GM18951 (cell line): Measurements from ENCODE around the gene YY1.
"Not testable (repeated sequence)": the region's sequence is repeated elsewhere in the genome, so short reads cannot be mapped to it uniquely, and the experiment has no call there.

Experiments
- POLR2A ChIP-seq: IDR thresholded peaks from 4 replicates; pipeline ENCODE4 v1.6.1; 2011; ENCODE audit warnings: mild to moderate bottlenecking; ENCODE audit not compliant: insufficient read length, insufficient read depth; ENCODE audit errors: extremely low read depth
- in situ Hi-C: fragments of 300-500 bp; cut with MboI; formaldehyde crosslinking; loops from one replicate; pipeline ENCODE4 v1.12.0; 2022; ENCODE audit warnings: low sequenced_read_pairs, mixed read lengths, inconsistent platforms; ENCODE audit not compliant: unreplicated experiment

Gene YY1

DNA sequence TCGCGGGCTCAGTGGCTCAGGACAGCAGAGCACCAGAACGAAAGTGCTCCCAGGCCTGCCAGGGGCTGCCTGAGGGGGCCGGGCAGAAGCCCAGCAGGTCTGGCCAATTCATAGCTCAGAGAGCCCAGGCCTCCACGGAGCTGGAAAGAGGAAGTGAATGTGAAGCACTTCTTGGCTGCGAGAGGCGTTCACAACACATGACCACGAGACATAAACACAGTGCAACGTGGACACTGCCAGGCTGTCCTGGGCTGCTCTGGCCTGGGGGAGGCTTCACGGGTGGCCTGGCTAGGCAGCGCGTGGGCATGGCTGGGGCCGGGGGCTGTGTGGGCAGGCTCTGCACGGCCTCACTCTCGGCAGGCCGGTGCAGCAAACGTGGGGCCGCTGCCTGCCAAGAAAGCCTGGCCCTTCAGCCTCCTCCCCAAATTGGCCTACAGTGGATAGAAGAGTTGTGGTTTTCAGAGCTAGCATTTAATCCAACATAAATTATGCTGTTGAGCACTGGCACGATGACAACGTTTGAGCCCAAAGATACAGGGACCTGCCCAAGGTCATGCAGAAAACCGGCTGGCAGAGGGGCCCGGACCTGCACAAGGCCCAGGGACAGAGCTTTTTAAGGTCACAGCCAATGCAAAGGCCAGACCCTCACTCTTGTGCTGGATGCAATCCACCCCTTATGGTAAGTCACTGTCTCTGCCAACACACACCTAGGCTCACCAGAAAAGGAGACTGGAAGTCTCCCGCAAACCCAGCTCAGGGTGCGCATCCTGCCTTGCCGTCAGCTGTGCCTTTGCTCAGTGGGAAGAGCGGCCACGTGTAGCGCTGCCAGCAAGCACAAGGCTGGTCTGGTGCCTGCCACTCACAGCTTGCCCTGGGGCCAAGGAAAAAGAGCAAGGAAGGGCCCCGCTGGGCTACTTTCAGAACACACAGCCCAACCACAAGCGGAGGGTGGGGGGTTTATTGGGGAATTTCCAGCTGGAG, 58.7 kb downstream of the YY1 start:
- TF ChIP-seq POLR2A = no peak

GRCh38 chr14:100298551-100299237, 59.8 kb downstream of the YY1 start:
- TF ChIP-seq POLR2A = no peak
- in situ Hi-C loops = no loop called here

More for the DNA sequence above, 58.7 kb downstream of the YY1 start:
- in situ Hi-C loops = no loop called here

DNA sequence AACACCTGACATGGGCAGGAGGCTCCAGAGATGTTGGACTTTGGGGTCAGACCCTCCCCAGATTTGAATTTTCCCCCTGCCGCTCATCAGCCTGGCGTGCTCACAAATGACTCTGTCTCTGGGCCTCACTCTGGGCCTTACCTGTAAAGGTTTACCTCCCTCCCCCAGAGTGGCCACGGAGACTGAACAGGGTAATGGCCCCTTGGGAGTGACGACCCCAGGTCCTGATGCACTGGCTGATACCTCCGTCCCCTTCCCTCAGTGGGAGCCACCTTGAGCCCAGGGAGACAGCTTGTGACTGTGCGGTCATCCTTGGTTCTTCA, 60.3 kb downstream of the YY1 start:
- TF ChIP-seq POLR2A = no peak
- in situ Hi-C loops = no loop called here

DNA sequence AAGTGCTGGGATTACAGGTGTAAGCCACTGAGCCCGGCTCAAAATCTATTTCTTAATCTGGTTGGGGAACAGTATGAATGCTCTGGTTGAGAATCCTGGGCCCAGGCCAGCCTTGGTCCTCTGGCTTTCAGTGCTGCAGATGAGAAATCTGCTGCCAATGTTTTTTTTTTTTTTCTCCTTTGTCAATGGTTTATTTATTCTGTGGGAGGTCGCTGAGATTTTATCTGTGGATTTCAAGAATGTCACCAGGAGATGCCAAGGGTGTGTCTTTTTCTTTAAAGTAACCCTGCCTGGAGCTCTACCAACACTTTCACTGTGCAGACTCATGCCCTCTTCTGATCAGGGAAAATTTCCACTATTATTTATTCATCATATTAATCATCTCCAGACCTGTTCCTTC, 63.7 kb downstream of the YY1 start:
- in situ Hi-C loops = no loop called here

GRCh38 chr14:100303179-100303578, 64.2 kb downstream of the YY1 start:
- in situ Hi-C loops = no loop called here

More for the DNA sequence above, 63.7 kb downstream of the YY1 start:
- TF ChIP-seq POLR2A = no peak

GRCh38 chr14:100303925-100304324, 65.0 kb downstream of the YY1 start:
- in situ Hi-C loops = no loop called here
- no peak for TF ChIP-seq POLR2A

More at GRCh38 chr14:100303179-100303578, 64.2 kb downstream of the YY1 start:
- TF ChIP-seq POLR2A = no peak

DNA sequence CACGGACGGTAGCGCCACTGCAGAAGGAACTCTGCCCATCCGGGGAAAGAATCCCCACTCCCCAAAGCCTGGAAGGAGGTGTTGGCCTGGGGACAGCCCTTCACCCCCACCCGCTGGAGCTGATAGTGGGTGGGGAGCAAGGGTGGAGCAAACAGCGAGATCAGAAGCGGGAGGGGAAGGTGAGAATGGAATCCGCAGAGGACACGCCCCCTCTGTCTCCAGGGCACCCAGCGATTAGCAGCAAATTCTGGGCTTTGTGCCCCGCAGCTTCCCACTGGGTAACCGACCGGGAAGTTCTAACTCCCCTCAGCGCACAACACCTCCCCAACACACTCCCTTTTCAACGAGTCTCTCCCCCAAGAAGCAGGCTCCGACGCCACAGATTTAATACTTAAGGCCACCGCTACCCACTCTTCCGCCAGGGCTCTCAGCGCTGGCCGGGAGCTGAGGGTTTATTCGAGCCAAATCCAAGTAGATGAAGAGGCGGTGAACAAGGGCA, 65.9 kb downstream of the YY1 start:
- in situ Hi-C loops = no loop called here
- TF ChIP-seq POLR2A = no peak

DNA sequence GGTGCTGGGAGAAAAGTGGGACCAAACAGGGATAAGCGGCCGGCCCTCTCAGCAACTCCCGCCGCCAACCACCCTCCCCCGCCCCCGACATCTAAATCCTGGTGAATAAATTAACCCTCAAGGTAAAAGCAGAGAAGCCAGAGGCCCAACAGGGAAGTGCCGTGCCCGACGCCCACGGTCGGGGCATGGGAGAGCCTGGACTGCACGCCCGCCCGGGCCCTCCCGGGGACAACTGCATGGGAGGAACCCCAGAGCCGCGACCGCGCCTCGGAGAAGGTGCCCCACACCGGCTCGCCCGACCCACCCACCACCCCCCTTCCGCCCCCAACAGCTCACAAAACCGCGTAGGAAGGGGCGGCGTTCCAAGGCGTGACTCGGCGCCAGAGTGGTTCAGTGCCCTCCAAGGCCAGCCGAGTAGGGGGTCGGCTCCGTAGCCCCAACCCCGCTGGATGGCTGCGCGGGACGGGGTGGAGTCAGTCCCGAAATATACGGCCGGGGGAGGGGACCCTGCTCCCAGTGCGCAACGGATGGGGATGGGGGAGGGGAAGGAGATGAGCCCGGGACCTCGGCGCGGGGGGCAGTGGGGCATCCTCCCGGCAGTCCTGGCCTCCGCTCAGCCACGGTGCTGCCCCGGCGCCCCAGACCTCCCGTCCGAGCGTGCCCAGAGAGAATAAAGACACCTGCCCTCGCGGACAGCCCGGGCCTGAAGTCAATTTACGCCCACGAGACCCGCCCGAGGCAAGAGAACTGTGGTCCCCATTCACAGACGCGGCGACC, 66.6 kb downstream of the YY1 start:
- in situ Hi-C loops = no loop called here
- TF ChIP-seq POLR2A = no peak

GRCh38 chr14:100306101-100306997, 67.4 kb downstream of the YY1 start, which contains the start of gene SLC25A29:
Gene SLC25A29, minus strand, starts transcription at chr14:100306444. Its CDS starts 212 bp downstream, at chr14:100306232.
- TF ChIP-seq POLR2A = peak; percentile 63
- in situ Hi-C loops = no loop called here

- in situ Hi-C loops = no loop called here
- TF ChIP-seq POLR2A = no peak
Observed at GRCh38 chr14:100306998-100307765, 68.2 kb downstream of the YY1 start.

DNA sequence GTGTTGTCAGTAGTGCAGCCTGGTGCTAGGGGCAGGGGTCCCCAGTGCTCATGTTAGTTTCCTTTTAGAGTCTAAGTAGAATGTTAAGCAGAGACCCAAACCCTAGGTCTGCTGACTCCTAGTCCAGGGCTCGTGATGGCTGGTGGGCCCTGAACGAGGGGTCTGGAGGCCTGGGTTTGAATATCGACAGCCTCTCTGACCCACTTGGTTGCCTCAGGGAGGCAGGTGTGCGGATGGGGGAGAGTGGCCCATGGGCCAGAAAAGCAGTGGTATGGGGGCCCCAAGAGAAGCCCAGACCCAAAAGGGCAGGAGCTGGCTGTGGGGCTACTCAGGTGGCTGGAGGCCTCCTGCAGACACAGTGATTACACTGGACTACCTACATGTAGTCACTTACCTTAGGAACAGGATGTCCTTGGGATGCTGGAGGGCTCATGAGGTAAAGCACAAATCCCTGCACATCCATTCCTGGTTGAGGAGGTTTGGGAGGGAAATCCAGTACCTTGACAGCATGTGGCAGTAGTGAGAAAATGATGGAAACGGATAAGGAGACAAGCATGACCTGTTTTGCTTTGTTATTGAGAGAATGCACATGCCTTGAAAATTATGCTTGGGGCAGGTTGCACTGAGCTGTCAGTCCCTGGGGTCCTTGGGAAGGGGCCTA, 69.0 kb downstream of the YY1 start:
- no peak for TF ChIP-seq POLR2A
- in situ Hi-C loops = no loop called here

GRCh38 chr14:100308427-100308792, 69.5 kb downstream of the YY1 start:
- in situ Hi-C loops = not testable (repeated sequence)
